AG04450 (cell line): ENCODE data around the gene PSMB11. TPM values are rescaled to one million over a fixed set of nuclear protein-coding genes. Genes with fewer than 3 reads are reported as not detected.

ENCODE experiments used
- CTCF ChIA-PET: fragments of 300-600, 350-600 bp; formaldehyde crosslinking; extraction: SDS; loops from one replicate; lab custom pipeline; 2022; ENCODE audit warnings: antibody characterized with exemption, inconsistent platforms; lab: Charles Lee
- POLR2A ChIA-PET: fragments of 350-600 bp; formaldehyde crosslinking; extraction: SDS; loops from one replicate; lab custom pipeline; 2021; ENCODE audit warnings: antibody characterized with exemption, inconsistent platforms; lab: Yijun Ruan, JAX
- DNase-seq: peaks from one replicate; pipeline ENCODE4 v3.0.0-alpha.2; 2011; ENCODE audit warnings: low read depth, low spot score
- H3K27ac ChIP-seq: one replicate; pipeline ENCODE4 v1.5.1; 2012; ENCODE audit warnings: low read depth, low read length, control low read depth
- H3K27me3 ChIP-seq: one replicate; pipeline ENCODE4 v1.6.0; 2012; ENCODE audit warnings: low read length; ENCODE audit not compliant: control insufficient read depth, insufficient read depth
- H3K4me3 ChIP-seq: 2 replicates; pipeline ENCODE4 v1.5.1; 2011; ENCODE audit warnings: mild to moderate bottlenecking, low read depth, low read length, control low read depth
- H3K9me3 ChIP-seq: 2 replicates; pipeline ENCODE4 v1.5.1; 2012; ENCODE audit warnings: low read length; ENCODE audit not compliant: control insufficient read depth, insufficient read depth
- polyA plus RNA-seq: library from polyadenylated mRNA; depleted of rRNA; stranded (reverse); fragments of >200 nt; gene quantifications from 2 replicates; pipeline ENCODE4 v1.2.3, GENCODE V29; 2011
- TF ChIP-seq, protein P1 (sequence below): IDR thresholded peaks from 2 replicates; pipeline ENCODE4 v1.5.1; 2011; ENCODE audit warnings: low read depth, low read length, control low read depth, inconsistent platforms

Gene PSMB11
- polyA plus RNA-seq, 1 experiment, result not detected

DNA sequence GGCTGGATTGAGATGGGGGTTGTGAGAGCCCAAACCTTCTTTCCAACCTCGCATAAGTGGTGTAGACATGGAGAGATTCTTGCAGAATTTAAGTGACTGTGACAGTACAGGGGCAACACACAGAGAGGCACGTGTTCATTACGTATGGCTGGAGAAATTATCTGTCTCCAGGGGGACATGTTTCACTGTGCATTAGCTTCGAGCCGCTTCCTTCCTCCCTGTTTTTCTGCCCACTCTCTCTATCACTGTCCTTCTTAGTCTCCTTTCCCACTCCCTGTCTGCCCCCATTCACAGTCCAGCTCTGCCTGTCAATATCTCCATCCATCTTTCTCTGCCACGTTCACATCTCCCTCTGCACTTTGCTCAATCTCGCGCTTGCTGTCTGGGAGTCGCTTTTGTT lies 20.6 kb upstream of the PSMB11 start:
- CTCF ChIA-PET, result interaction anchor here (0.6 to 1.6 kb wide), 3 partner anchors 35 to 285 kb away, joined by 3 to 4 read pairs (median 3); partner anchors contain the start of gene BCL2L2

DNA sequence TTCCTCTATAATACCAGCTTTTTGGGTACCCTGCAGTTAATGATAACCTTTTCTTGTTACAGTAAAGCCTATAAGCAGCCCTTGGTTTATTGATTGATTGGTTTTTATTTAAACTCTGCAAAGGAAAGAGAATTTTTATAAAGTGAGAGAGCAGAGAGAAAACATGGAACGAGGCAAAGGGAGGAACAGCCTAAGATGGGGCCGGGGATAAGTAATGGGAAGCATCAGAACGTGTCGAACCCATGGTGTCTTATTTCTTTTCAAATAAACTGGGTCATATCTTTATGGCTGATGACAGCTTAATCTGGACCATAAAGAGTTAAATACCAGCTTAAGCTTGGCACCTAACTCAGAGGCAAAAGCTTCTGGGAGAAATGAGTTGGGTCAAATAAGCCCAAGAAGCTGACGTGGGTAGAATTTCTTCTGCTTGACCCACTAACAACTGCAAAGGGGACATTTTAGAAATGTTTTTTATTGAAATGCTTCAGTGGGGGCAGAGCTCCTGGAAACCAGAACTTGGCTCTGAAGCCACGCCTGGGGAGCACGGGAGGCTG lies 20.0 kb upstream of the PSMB11 start:
- ChIA-PET POLR2A (no interaction called here), CTCF (interaction anchor here (0.6 to 1.0 kb wide), 2 partner anchors 35 to 285 kb away, joined by 3 to 4 read pairs; partner anchors contain the start of gene BCL2L2)
- no peak for DNase-seq
- Histone ChIP-seq H3K9me3 (no peaks in the 10 kb centered on the region), H3K27me3 (no peaks in the 10 kb centered on the region), H3K27ac (no peak overlapping the region), H3K4me3 (no peak overlapping the region)
- TF ChIP-seq, protein P1, sequence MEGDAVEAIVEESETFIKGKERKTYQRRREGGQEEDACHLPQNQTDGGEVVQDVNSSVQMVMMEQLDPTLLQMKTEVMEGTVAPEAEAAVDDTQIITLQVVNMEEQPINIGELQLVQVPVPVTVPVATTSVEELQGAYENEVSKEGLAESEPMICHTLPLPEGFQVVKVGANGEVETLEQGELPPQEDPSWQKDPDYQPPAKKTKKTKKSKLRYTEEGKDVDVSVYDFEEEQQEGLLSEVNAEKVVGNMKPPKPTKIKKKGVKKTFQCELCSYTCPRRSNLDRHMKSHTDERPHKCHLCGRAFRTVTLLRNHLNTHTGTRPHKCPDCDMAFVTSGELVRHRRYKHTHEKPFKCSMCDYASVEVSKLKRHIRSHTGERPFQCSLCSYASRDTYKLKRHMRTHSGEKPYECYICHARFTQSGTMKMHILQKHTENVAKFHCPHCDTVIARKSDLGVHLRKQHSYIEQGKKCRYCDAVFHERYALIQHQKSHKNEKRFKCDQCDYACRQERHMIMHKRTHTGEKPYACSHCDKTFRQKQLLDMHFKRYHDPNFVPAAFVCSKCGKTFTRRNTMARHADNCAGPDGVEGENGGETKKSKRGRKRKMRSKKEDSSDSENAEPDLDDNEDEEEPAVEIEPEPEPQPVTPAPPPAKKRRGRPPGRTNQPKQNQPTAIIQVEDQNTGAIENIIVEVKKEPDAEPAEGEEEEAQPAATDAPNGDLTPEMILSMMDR, result no peak

More for the DNA sequence above, 20.6 kb upstream of the PSMB11 start:
- Histone ChIP-seq H3K9me3 (no peaks in the 10 kb centered on the region), H3K27ac (no peak overlapping the region), H3K4me3 (no peak overlapping the region), H3K27me3 (no peaks in the 10 kb centered on the region)
- POLR2A ChIA-PET, result no interaction called here
- DNase-seq, result no peak
- TF ChIP-seq, protein P1, result no peak

DNA sequence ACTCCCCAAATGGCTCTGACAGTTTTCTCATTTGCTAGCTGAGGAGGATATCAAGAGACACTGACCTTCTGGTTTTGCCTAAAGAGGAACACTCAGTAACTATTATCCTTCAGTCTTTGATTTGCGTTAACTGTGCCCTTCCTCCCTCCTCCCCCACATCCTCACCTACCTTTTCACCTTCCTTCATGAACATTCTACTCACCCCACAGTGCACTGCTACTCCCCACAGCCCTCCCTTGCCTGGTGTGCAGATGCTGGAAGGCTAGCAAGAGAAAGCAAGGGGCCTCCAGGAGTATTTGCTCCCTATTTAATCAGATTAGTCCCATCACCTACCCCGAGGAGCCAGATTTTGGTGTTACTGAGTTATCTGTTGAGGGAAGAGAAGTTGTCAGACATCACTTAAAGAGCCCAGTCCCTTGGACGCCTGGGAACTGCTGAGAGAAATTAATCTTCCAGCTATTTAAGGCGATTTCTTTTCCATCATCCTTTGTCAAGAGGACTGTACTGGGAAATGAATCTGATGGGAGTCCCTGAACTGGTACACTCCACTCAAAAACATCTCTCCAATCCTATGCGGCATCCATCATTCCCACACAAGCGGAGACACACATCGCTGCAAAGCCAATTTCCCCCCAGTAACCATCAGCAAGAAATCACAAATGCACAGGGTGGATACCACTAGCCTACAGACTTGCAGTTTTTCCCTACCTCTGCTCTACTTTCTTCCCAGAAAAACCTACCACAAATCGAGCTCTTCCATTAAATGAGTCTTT lies 18.8 kb upstream of the PSMB11 start:
- CTCF ChIA-PET, result interaction anchor here (0.7 to 1.8 kb wide), 5 partner anchors 17 to 150 kb away, joined by 3 to 6 read pairs (median 4); no protein-coding TSS in a partner anchor

DNA sequence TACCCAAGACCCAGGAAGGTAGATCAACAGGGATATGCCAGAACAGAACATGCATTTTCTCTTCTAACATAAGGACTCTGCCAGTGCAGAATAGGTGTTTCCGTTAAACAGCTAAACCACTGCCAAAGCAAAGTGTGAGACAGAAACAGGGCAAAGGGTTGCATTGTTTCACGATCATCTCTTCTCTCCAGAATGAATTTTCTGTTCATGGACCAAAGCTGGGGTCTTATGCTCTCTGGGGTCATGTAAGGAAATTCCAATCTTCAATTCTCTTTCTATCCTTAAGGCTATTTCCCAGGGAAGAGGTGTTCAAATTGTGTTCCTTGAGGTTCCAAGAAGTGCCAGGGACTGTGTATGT lies 18.2 kb upstream of the PSMB11 start:
- H3K27ac ChIP-seq, result no peak overlapping the region
- POLR2A ChIA-PET, result interaction anchor here (1.0 to 1.4 kb wide), 2 partner anchors 11 to 17 kb away, joined by 4 to 5 read pairs; partner anchors contain the start of gene PSMB5
- TF ChIP-seq, protein P1, result no peak
- DNase-seq, result no peak
- H3K9me3 ChIP-seq, result no peaks in the 10 kb centered on the region
- no peaks in the 10 kb centered on the region for H3K27me3 ChIP-seq
- no peak overlapping the region for H3K4me3 ChIP-seq
- CTCF ChIA-PET, result interaction anchor here (0.7 to 1.8 kb wide), 6 partner anchors 17 to 151 kb away, joined by 3 to 6 read pairs (median 4); no protein-coding TSS in a partner anchor

More for the DNA sequence above, 18.8 kb upstream of the PSMB11 start:
- Histone ChIP-seq H3K9me3 (no peaks in the 10 kb centered on the region), H3K27me3 (no peaks in the 10 kb centered on the region), H3K4me3 (no peak overlapping the region), H3K27ac (no peak overlapping the region)
- TF ChIP-seq, protein P1, result no peak
- DNase-seq, result no peak
- POLR2A ChIA-PET, result interaction anchor here (1.0 kb wide), 1 partner anchor 17 kb away, joined by 5 read pairs; no protein-coding TSS in a partner anchor
